ENCODE measurements around the gene APC2.
"Not testable (repeated sequence)": the region's sequence is repeated elsewhere in the genome, so short reads cannot be mapped to it uniquely, and the experiment has no call there.

The APC2 gene

GRCh38 chr19:1467215-1467489, 17.2 kb downstream of the APC2 start:
- DNase-seq, result no peak

DNA sequence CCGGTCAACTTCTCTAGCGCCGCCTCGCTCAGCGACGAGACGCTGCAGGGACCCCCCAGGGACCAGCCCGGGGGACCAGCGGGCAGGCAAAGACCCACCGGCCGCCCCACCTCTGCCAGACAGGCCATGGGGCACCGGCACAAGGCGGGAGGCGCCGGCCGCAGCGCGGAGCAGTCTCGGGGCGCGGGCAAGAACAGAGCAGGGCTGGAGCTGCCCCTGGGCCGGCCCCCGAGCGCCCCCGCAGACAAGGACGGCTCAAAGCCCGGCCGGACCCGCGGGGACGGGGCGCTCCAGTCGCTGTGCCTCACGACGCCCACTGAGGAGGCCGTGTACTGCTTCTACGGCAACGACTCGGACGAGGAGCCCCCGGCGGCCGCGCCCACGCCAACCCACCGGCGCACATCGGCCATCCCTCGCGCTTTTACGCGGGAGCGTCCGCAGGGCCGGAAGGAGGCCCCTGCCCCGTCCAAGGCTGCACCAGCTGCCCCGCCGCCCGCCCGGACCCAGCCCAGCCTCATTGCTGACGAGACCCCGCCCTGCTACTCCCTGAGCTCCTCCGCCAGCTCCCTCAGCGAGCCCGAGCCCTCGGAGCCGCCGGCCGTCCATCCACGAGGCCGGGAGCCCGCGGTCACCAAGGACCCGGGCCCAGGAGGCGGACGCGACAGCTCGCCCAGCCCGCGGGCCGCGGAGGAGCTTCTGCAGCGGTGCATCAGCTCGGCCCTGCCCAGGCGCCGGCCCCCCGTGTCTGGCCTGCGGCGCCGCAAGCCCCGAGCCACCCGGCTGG, 17.8 kb downstream of the APC2 start:
- DNase-seq, result no peak

DNA sequence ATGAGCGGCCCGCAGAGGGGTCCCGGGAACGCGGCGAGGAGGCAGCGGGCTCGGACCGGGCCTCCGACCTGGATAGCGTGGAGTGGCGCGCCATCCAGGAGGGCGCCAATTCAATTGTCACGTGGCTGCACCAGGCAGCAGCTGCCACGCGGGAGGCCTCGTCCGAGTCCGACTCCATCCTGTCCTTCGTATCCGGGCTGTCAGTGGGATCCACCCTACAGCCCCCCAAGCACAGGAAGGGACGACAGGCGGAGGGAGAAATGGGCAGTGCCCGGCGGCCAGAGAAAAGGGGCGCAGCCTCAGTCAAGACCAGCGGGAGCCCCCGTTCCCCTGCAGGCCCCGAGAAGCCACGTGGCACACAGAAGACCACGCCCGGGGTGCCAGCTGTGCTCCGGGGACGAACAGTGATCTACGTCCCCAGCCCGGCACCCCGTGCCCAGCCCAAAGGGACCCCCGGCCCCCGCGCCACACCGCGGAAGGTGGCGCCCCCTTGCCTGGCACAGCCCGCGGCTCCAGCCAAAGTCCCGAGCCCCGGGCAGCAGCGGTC, 18.4 kb downstream of the APC2 start:
- no peak for DNase-seq

DNA sequence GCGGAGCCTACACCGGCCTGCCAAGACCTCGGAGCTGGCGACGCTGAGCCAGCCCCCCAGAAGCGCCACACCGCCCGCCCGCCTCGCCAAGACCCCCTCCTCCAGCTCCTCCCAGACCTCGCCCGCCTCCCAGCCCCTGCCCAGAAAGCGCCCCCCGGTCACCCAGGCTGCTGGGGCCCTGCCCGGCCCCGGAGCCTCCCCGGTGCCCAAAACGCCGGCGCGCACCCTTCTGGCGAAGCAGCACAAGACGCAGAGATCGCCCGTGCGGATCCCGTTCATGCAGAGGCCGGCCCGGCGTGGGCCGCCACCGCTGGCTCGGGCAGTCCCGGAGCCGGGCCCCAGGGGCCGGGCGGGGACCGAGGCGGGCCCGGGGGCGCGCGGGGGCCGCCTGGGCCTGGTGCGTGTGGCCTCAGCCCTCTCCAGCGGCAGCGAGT, 18.9 kb downstream of the APC2 start:
- DNase-seq, result no peak

GRCh38 chr19:1469255-1470054, 19.5 kb downstream of the APC2 start:
- no peak for DNase-seq

GRCh38 chr19:1470055-1470304, 20.1 kb downstream of the APC2 start:
- no peak for DNase-seq

DNA sequence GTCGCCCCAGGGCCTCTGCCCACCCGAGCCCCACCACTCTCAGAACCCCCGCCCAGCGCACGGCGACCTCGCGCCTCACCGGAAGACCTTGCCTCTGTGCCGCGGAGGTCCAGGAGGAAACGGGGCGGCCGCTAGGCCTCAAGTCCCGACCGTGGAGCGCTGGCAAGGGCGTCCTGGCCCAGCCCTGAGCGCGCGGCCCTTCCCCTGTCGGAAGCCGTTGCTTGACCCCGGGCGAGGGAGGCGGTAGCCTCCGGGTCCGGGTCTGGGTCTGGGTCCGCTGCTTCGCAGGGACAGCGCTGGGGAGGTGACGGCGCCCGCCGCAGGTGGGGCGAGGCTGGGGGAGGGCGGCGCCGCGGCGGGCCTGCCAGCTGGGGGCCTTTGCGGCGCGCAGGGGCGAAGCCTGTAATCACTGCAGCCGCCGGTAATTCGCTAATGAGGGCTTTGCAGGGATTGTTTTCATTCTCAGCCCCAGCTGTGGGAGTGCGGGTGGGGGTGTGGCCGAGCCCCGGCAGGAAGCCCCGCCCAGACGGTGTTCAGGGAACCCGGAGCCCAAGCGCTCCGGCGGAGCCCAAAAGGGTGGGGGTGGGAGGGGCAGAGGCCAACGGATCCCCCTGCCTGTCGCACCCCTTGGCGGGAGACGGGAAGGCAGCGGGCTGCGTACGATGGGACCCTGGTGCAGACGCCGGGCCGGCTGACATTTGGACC, 20.5 kb downstream of the APC2 start:
- peak; percentile 21 for DNase-seq

GRCh38 chr19:1471010-1471514, 21.1 kb downstream of the APC2 start:
- no peak for DNase-seq

DNA sequence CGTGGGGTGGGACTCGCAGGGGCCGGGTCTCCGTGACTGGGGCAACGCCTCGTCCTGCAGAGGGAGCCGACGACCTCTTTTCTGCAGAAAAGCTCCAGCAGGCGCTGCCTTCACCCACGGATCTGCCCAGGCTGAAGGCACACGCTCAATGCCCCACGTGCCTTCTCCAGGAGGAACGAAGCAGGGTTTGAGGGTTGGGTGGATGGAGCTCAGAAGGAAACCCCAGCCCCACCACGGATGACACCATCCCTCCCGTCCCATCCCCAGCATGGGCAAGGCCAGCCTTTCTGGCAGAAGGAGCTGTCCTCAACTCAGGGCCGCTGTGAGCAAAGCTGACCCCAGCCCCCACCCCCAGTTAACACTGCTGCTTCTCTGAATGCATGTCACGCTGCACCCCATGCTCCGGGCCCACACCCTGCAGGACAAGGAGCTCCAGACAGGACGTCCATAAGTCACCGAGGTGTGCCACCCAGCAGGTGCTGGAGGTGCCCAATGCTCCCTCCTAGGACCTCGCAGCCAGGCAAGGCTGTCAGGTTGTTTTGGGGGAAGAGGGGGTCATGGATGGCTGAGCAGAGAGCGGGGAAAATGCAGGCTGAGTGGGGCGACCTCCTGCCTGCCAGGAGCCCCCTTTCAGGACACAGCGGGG, 21.7 kb downstream of the APC2 start:
- DNase-seq, result no peak

GRCh38 chr19:1472231-1473084, 22.5 kb downstream of the APC2 start:
- peak; percentile 29 for DNase-seq

GRCh38 chr19:1473085-1473851, 23.3 kb downstream of the APC2 start:
- no peak for DNase-seq

DNA sequence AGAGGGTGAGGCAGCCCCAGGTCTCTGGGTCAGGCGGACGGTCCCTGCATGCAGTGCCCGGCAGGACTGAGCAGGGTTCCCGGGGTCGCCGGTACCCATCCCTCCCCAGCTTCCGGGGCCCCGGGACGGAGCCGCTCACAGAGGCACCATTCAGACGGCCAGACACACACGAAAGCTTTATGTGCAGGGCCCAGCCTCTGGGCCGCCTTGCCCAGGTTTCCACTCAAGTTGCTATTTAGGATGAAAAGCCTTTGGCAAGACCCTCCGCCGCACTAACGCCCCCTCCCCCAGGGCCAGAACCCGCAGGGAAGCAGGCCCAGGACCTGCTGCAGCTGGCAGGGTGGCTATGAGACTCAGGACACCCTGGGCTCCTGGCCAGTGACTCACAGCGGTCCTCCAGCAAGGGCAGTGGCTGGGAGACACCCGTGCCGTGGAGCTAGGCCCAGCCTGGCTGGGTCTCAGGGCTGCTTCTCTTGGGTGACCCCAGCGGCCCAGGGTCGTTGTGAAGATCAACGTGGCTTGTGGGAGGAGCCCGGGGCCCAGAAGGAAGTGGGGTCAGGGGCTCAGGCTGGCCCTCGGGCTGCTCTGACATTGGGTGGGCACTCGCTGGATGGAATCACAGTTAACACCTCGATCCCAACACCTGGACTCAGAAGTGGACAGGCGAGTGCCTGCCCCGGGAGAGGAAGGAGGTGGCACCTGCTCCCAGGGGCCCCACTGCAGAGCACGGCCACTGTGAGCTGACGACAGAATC, 24.3 kb downstream of the APC2 start:
- DNase-seq, result no peak

DNA sequence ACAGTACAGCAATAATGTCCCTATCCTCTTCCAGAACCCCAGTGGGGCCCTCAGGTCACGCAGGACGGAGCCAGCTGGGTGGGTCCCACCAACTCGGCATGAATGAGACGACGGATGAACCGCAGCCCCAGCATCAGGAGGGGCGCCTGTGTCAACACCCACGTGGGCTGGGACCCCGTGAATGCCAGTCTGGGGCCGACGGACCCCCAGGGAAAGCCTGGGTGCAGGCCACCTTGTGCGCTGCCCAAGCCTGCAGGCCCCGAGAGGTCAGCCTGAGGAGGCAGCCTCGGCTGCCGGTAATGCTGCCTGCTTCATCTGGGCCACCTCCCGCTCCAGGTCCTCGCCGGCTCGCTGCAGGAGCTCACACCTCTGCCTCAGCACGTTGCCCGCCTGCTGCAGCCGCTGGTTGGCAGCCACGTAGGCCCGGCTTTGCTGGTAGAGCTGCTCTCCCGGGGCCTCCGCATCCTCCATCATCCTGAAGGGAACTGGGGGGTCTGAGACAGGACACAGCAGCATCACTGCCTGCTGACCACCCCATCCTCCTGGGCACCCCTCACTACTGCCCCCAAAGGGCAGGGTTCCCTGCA, 24.9 kb downstream of the APC2 start:
- DNase-seq, result no peak

- no peak for DNase-seq
These were observed 26.0 kb downstream of the APC2 start for GRCh38 chr19:1475751-1476437.

DNA sequence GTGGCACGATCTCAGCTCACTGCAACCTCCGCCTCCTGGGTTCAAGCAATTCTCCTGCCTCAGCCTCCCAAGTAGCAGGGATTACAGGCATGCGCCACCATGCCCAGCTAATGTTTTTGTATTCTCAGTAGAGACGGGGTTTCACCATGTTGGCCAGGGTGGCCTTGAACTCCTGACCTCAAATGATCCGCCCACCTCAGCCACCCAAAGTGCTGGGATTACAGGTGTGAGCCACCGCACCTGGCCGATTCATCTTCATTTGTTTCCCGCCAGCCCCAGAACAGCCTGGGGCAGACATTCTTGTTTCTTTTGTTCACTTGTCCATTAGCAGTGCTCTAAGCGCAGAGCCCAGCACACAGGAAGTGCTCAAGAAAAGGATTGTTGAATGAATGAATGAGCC, 27.1 kb downstream of the APC2 start:
- not testable (repeated sequence) for DNase-seq

GRCh38 chr19:1478934-1479707, 29.2 kb downstream of the APC2 start, which contains the start of gene C19orf25:
Gene C19orf25, minus strand, starts transcription at chr19:1479215. Its CDS starts 312 bp downstream, at chr19:1478903.
- DNase-seq, result peak; percentile 68

DNA sequence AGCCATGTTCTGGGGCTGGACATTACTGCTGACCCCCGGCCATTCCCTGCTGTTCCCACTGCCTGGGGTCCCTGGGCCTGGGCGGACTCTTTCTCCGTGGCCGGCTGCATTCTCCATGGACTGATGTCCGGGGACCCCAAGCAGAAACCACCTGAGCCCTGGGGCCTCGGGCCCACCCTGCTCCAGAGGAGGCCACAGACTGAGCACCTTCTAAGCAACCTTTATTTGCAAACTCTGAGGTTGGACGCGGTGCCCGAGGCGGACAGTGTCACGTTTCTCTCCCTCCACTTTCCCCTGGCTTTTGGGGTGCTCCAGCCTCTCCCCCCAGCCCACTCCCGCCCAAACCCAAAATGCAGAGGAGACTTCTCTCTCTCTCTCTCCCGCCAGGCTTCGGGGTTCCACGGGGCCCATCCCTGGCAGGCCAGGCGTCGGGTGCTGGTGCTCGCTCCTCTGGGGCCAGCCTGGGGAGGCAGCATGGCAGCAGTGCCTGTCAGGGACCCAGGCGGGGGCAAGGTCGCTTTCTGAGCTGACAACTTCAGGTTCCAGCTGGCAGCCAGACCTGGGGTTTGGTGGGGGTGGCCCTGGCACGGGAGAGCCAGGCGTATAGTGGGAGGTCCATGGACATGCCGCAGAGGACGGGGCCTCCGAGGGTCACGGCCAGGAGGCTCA, 31.4 kb downstream of the APC2 start:
- no peak for DNase-seq

GRCh38 chr19:1481893-1482360, 32.0 kb downstream of the APC2 start:
- DNase-seq, result no peak

Measured in DMS 273 treated with DMSO at 0.1 percent for 48 hours (cell line).